NCI-H460 (cell line): ENCODE measurements around the gene SNX27. TPM values are rescaled to one million over a fixed set of nuclear protein-coding genes. Genes with fewer than 3 reads are reported as not detected.

Experiments used
- small RNA-seq, 2 experiments: library from RNA; depleted of rRNA; stranded (forward); fragments of <200 nt; gene quantifications; one replicate each; pipeline ENCODE3, GENCODE V24; 2014
- total RNA-seq: library from RNA; depleted of rRNA; stranded (reverse); fragments of >200 nt; shearing (Covaris generic); gene quantifications from 2 replicates; pipeline ENCODE4 v1.2.3, GENCODE V29; 2014; rRNA removed

Gene SNX27
- total RNA-seq, 1 experiment from 2014 or later = 32.2 TPM

Small RNA genes within 50 kb of the gene (small RNA-seq; reads per million reads assigned to genes)
- gene RNU6-1062P (0 to 0.06 reads per million in 2 experiments), gene RNU6-662P (0 reads per million in 2 experiments)

Other genes starting within 250 kb of the SNX27 start
- gene SELENBP1, start 239.3 kb upstream of the SNX27 start, total RNA-seq = 24.6 and 28.9 TPM in 2 replicates
- gene PSMB4, start 212.5 kb upstream of the SNX27 start, total RNA-seq = 641 and 758 TPM in 2 replicates
- gene POGZ, start 152.6 kb upstream of the SNX27 start, total RNA-seq = 27.3 and 34.5 TPM in 2 replicates
- gene CGN, start 100.7 kb upstream of the SNX27 start, total RNA-seq = 0.02 TPM in 1 of 2 replicates, not detected in the other
- 17.1 and 17.2 TPM in 2 replicates for gene TUFT1, start 71.7 kb upstream of the SNX27 start, total RNA-seq
- gene CELF3, start 104.8 kb downstream of the SNX27 start, total RNA-seq = not detected in 2 replicates
- gene RIIAD1, start 109.5 kb downstream of the SNX27 start, total RNA-seq = not detected in 2 replicates
- gene MRPL9, start 151.4 kb downstream of the SNX27 start, total RNA-seq = 157 and 173 TPM in 2 replicates
- 7.1 and 10.9 TPM in 2 replicates for gene TDRKH, start 178.4 kb downstream of the SNX27 start, total RNA-seq
- not detected in 2 replicates for gene LINGO4, start 193.4 kb downstream of the SNX27 start, total RNA-seq
- 0.10 TPM in 1 of 2 replicates, not detected in the other for gene RORC, start 219.8 kb downstream of the SNX27 start, total RNA-seq
- not detected in 2 replicates for gene C2CD4D, start 227.8 kb downstream of the SNX27 start, total RNA-seq
- gene THEM5, start 241.7 kb downstream of the SNX27 start, total RNA-seq = not detected in 2 replicates